HepG2 (cell line): ENCODE results near the gene CDKN1A.

Experiments used
- HNF4G ChIP-seq, 2 experiments: sonication (generic) in 1 of 2; formaldehyde crosslinking in 1 of 2; IDR thresholded peaks; 2 replicates each; pipeline versions ENCODE4 v1.4.0 to v1.6.1; 2011 to 2020; ENCODE audit warnings: borderline replicate concordance in 2 of 2, low read depth in 2 of 2, mild to moderate bottlenecking in 2 of 2, low read length in 1 of 2, missing genetic modification reagents in 1 of 2, moderate library complexity in 1 of 2
- PAF1 ChIP-seq: IDR thresholded peaks from 2 replicates; pipeline ENCODE4 v1.6.1; 2016; ENCODE audit warnings: missing genetic modification reagents, missing compliant biosample characterization
- REST ChIP-seq, 2 experiments: IDR thresholded peaks; 2 replicates each; pipeline ENCODE4 v1.6.1; 2011 to 2012; ENCODE audit warnings: low read length in 2 of 2, borderline replicate concordance in 1 of 2, low read depth in 1 of 2, mild to moderate bottlenecking in 1 of 2, moderate library complexity in 1 of 2

GRCh38 chr6:36649701-36650484 lies 28.6 kb upstream of the CDKN1A start:
- no peak for TF ChIP-seq REST (IDR thresholded peaks at IDR 0.05; ENCODE audit: borderline replicate concordance in 1 of 2, low read depth in 1 of 2, low read length in 2 of 2)
- no peak for TF ChIP-seq PAF1
- TF ChIP-seq HNF4G (IDR thresholded peaks at IDR 0.05; ENCODE audit: borderline replicate concordance, low read depth, low read length), result no peak
- TF ChIP-seq HNF4G (CRISPR knock-in tag; IDR thresholded peaks at IDR 0.05; ENCODE audit: borderline replicate concordance, low read depth), result no peak
